CD4-positive, CD25-positive, alpha-beta regulatory T cell (primary cell): ENCODE measurements around the gene KAT2A. TPM values are rescaled to one million over a fixed set of nuclear protein-coding genes. Genes with fewer than 3 reads are reported as not detected.

Experiments used
- ATAC-seq, 2 donors: fragments of 150-1000 bp; cut with Tn5 transposase; one replicate each; pipeline ENCODE4 v1.10.0; 2021; ENCODE audit warnings: low read depth in 2 of 2, moderate number of reproducible peaks in 2 of 2, moderate library complexity in 1 of 2
- DNase-seq, 3 donors: peaks; one replicate each; pipeline versions ENCODE4 v3.0.0 to v3.0.0-alpha.2; 2012 to 2022; ENCODE audit warnings: mixed read lengths in 1 of 3
- H3K27ac ChIP-seq: one replicate; pipeline ENCODE4 v1.7.0; 2013; ENCODE audit warnings: mild to moderate bottlenecking, low read length; ENCODE audit not compliant: insufficient read depth, poor library complexity, severe bottlenecking
- H3K27me3 ChIP-seq: one replicate; pipeline ENCODE4 v1.7.0; 2013; ENCODE audit warnings: low read length; ENCODE audit not compliant: control insufficient read depth, insufficient read depth
- H3K36me3 ChIP-seq: one replicate; pipeline ENCODE4 v1.7.0; 2013; ENCODE audit warnings: mild to moderate bottlenecking, low read length, moderate library complexity; ENCODE audit not compliant: control insufficient read depth, insufficient read depth
- H3K4me1 ChIP-seq: 2 replicates; pipeline ENCODE4 v1.7.0; 2013; ENCODE audit warnings: mild to moderate bottlenecking, low read length; ENCODE audit not compliant: insufficient read depth, control insufficient read depth, poor library complexity, severe bottlenecking
- H3K4me3 ChIP-seq: one replicate; pipeline ENCODE4 v1.7.0; 2013; ENCODE audit warnings: low read depth, mild to moderate bottlenecking, low read length, moderate library complexity
- H3K9me3 ChIP-seq, 2 experiments: 1 replicate in 1 of 2; 2 replicates in 1 of 2; pipeline ENCODE4 v1.7.0; 2013; ENCODE audit warnings: low read length in 2 of 2, mild to moderate bottlenecking in 1 of 2, moderate library complexity in 1 of 2; ENCODE audit not compliant: control insufficient read depth in 2 of 2
- H3K27ac Mint-ChIP-seq, 3 donors: one replicate each; pipeline ENCODE4 v1.8.0; 2020 to 2022; ENCODE audit warnings: mild to moderate bottlenecking in 3 of 3, mixed read lengths in 3 of 3, moderate library complexity in 2 of 3
- H3K27me3 Mint-ChIP-seq: one replicate; pipeline ENCODE4 v1.8.0; 2022; ENCODE audit warnings: mild to moderate bottlenecking, mixed read lengths
- H3K36me3 Mint-ChIP-seq: one replicate; pipeline ENCODE4 v1.8.0; 2020; ENCODE audit warnings: mixed read lengths
- H3K4me1 Mint-ChIP-seq, 4 donors: one replicate each; pipeline ENCODE4 v1.8.0; 2020 to 2022; ENCODE audit warnings: mixed read lengths in 4 of 4, mild to moderate bottlenecking in 1 of 4
- H3K4me3 Mint-ChIP-seq, 4 donors: one replicate each; pipeline ENCODE4 v1.8.0; 2020 to 2022; ENCODE audit warnings: mild to moderate bottlenecking in 4 of 4, mixed read lengths in 4 of 4, moderate library complexity in 3 of 4
- H3K9me3 Mint-ChIP-seq, 7 donors: one replicate each; pipeline ENCODE4 v1.8.0; 2020 to 2022; ENCODE audit warnings: mixed read lengths in 7 of 7, mild to moderate bottlenecking in 3 of 7, moderate library complexity in 2 of 7
- polyA plus RNA-seq, 4 donors: library from polyadenylated mRNA; unstranded; fragments of 300-500 nt; fragmentation: Illumina TruSeq; gene quantifications; one replicate each; pipeline ENCODE4 v1.2.3, GENCODE V29; 2021
- total RNA-seq: library from RNA; stranded (reverse); gene quantifications from one replicate; pipeline ENCODE4 v1.2.3, GENCODE V29; 2022

The KAT2A gene
- total and polyA plus RNA-seq, 5 donors from 2014 or later: 2.5 to 26.5 (median 4.8) TPM

- DNase-seq: peak; percentile 52 to 63 (median 53)
- Mint-ChIP-seq H3K27ac (no peak overlapping the region), H3K27me3 (peaks cover 23% of the 10 kb centered on the region), H3K4me1 (peaks cover 0 to 27% (median 7%) of the 10 kb centered on the region in 4 donors), H3K36me3 (no peaks in the 10 kb centered on the region), H3K9me3 (no peaks in the 10 kb centered on the region), H3K4me3 (no peak overlapping the region)
- H3K4me1 ChIP-seq: peaks cover 10% of the 10 kb centered on the region
- no peak overlapping the region for H3K27ac ChIP-seq
- H3K4me3 ChIP-seq: no peak overlapping the region
- ATAC-seq: peak; percentile 56 to 60
- H3K9me3 ChIP-seq: no peaks in the 10 kb centered on the region
- no peaks in the 10 kb centered on the region for H3K36me3 ChIP-seq
- H3K27me3 ChIP-seq: no peaks in the 10 kb centered on the region
These were observed 53.6 kb downstream of the KAT2A start for GRCh38 chr17:42067371-42068091.

- no peaks in the 10 kb centered on the region for H3K36me3 Mint-ChIP-seq
- H3K4me3 ChIP-seq: no peak overlapping the region
- no peak overlapping the region for H3K27ac Mint-ChIP-seq
- H3K27me3 Mint-ChIP-seq: peaks cover 12% of the 10 kb centered on the region
- H3K9me3 ChIP-seq: no peaks in the 10 kb centered on the region
- no peaks in the 10 kb centered on the region for H3K36me3 ChIP-seq
- H3K4me3 Mint-ChIP-seq: no peak overlapping the region
- H3K4me1 Mint-ChIP-seq: peaks cover 0 to 19% (median 5%) of the 10 kb centered on the region in 4 donors
- no peaks in the 10 kb centered on the region for H3K9me3 Mint-ChIP-seq
- ATAC-seq: no peak
- H3K27me3 ChIP-seq: no peaks in the 10 kb centered on the region
- H3K4me1 ChIP-seq: no peaks in the 10 kb centered on the region
- DNase-seq: peak in 1 of 3 donors; percentile 34
- no peak overlapping the region for H3K27ac ChIP-seq
These were observed 56.0 kb downstream of the KAT2A start for GRCh38 chr17:42065201-42065600.

Other genes starting within 250 kb of the KAT2A start
- gene ACLY, start 202.4 kb downstream of the KAT2A start, total RNA-seq: 76.3 TPM
- gene ACLY, start 202.4 kb downstream of the KAT2A start, polyA plus RNA-seq: 10 to 100 TPM; 50.3 to 56.8 (median 55.6) TPM
- gene ODAD4, start 190.8 kb downstream of the KAT2A start, total RNA-seq: not detected
- gene ODAD4, start 190.8 kb downstream of the KAT2A start, polyA plus RNA-seq: under 1 TPM in 3 of 4 donors, not detected in 1; 0.14 to 0.28 (median 0.15) TPM
- gene CNP, start 154.6 kb downstream of the KAT2A start, total RNA-seq: 27.7 TPM
- 10 to 100 TPM; 26.9 to 44.3 (median 34.1) TPM for gene CNP, start 154.6 kb downstream of the KAT2A start, polyA plus RNA-seq
- gene DNAJC7, start 103.9 kb downstream of the KAT2A start, total RNA-seq: 149 TPM
- gene DNAJC7, start 103.9 kb downstream of the KAT2A start, polyA plus RNA-seq: 10 to 100 TPM; 53.3 to 80.7 (median 67.2) TPM
- gene NKIRAS2, start 101.3 kb downstream of the KAT2A start, total RNA-seq: 14.6 TPM
- 10 to 100 TPM; 21.8 to 25.8 (median 23.0) TPM for gene NKIRAS2, start 101.3 kb downstream of the KAT2A start, polyA plus RNA-seq
- 0.27 TPM for gene C17orf113, start 70.8 kb downstream of the KAT2A start, total RNA-seq
- under 1 TPM; 0.09 to 0.46 (median 0.38) TPM for gene C17orf113, start 70.8 kb downstream of the KAT2A start, polyA plus RNA-seq
- gene ZNF385C, start 22.9 kb downstream of the KAT2A start, total RNA-seq: not detected
- gene ZNF385C, start 22.9 kb downstream of the KAT2A start, polyA plus RNA-seq: under 1 TPM in 1 of 4 donors, not detected in 3; 0.21 TPM
- 24.4 TPM for gene DHX58, start 8.7 kb downstream of the KAT2A start, total RNA-seq
- 10 to 100 TPM in 3 of 4 donors, 1 to 10 TPM in 1; 7.2 to 20.9 (median 14.5) TPM for gene DHX58, start 8.7 kb downstream of the KAT2A start, polyA plus RNA-seq
- gene HSPB9, start 1.4 kb upstream of the KAT2A start, total RNA-seq: not detected
- under 1 TPM in 2 of 4 donors, not detected in 2; 0.08 to 0.28 TPM for gene HSPB9, start 1.4 kb upstream of the KAT2A start, polyA plus RNA-seq
- gene RAB5C, start 33.6 kb upstream of the KAT2A start, total RNA-seq: 93.7 TPM
- 10 to 100 TPM; 56.0 to 98.5 (median 69.9) TPM for gene RAB5C, start 33.6 kb upstream of the KAT2A start, polyA plus RNA-seq
- 0.47 TPM for gene KCNH4, start 59.8 kb upstream of the KAT2A start, total RNA-seq
- gene KCNH4, start 59.8 kb upstream of the KAT2A start, polyA plus RNA-seq: not detected
- gene HCRT, start 64.1 kb upstream of the KAT2A start, total RNA-seq: not detected
- gene HCRT, start 64.1 kb upstream of the KAT2A start, polyA plus RNA-seq: not detected
- 13.6 TPM for gene GHDC, start 73.1 kb upstream of the KAT2A start, total RNA-seq
- gene GHDC, start 73.1 kb upstream of the KAT2A start, polyA plus RNA-seq: 10 to 100 TPM; 11.1 to 17.8 (median 13.2) TPM
- gene STAT5B, start 155.0 kb upstream of the KAT2A start, total RNA-seq: 241 TPM
- 100 to 1,000 TPM; 109 to 117 (median 112) TPM for gene STAT5B, start 155.0 kb upstream of the KAT2A start, polyA plus RNA-seq
- gene STAT5A, start 167.1 kb upstream of the KAT2A start, total RNA-seq: 177 TPM
- 10 to 100 TPM; 71.1 to 90.9 (median 76.7) TPM for gene STAT5A, start 167.1 kb upstream of the KAT2A start, polyA plus RNA-seq